GM20431 (cell line): ENCODE results near the gene ITGB3.
"Not testable (repeated sequence)": the region's sequence is repeated elsewhere in the genome, so short reads cannot be mapped to it uniquely, and the experiment has no call there.

Source experiments
- in situ Hi-C: fragments of 300-500 bp; cut with MseI, MboI; formaldehyde crosslinking; loops from one replicate; pipeline ENCODE4 v1.15.0; 2020; ENCODE audit warnings: low sequenced_read_pairs; ENCODE audit not compliant: unreplicated experiment

ITGB3 gene

DNA sequence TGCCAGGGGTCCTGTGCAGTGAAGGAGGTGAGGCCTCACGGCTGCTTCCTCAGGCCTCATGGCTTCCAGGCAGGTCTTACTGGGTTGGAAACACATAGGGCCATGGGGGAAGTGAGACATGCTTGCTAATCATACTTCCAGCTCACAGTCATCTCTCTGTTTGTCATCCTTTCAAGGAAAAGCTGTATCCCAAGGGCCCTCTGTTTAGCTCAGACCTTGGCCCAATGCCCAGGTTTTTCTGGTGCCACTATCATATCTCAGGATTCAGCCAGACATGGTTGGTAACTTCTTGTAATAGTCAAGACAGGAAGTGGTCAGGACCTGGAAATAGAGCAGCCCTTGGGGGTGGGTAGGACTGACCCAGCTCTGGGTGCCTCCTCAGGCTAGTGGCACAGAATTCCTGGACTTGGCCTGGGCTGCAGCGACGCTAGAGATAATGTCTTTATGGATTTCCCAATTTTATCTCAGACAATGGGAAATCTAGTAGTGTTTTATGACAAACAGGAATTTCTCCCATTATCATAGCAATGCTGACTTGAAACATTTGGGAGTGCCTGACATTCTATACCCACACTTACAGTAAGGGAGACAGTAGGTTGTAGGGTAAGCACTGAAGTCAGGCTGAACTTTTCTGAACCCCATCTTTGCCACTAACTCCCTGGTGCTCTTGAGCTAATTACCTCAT, 13.5 kb upstream of the ITGB3 start:
- in situ Hi-C loops = loop anchor here (25.0 kb wide), 1 partner anchor 372 kb away; no protein-coding TSS in a partner anchor

DNA sequence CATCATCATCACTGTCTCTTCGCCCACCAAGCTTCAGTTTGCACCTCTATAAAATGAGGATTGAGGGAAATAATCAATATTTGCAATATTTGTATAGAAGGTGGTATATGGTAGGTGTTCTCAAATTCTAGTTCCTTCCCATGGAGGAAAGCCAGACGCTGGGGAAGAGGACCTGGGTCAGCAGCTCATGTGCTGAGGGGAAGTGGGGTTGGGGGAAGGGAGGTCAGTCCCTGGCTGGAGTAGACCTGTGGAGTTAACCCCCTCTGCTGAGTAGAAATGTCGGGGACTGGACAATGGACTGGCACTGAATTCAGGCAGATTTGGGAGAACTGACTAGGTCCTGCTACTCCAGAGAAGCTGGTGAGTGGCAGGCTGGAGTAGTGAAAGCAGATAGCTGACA, 12.8 kb upstream of the ITGB3 start:
- in situ Hi-C loops = loop anchor here (25.0 kb wide), 1 partner anchor 371 kb away; no protein-coding TSS in a partner anchor

DNA sequence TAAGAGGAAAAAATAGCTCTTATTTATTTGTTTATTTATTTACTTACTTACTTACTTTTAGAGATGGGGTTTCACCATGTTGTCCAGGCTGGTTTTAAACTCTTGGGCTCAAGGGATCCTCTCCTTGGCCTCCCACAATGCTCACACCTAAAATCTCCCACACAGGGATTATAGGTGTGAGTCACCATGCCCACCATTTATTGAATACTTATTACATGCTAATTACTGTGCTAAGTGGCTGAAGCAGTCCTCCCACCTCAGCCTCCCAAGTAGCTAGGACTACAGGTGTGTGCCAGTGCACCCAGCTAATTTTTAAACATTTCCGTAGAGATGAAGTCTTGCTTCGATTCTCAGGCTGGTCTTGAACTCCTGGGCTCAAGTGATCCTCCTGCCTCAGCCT, 11.0 kb upstream of the ITGB3 start:
- in situ Hi-C loops = loop anchor here (25.0 kb wide), 1 partner anchor 370 kb away; no protein-coding TSS in a partner anchor

GRCh38 chr17:47243737-47244598, 9.7 kb upstream of the ITGB3 start:
- in situ Hi-C loops = loop anchor here (25.0 kb wide), 1 partner anchor 368 kb away; no protein-coding TSS in a partner anchor

GRCh38 chr17:47244697-47245096, 8.9 kb upstream of the ITGB3 start:
- in situ Hi-C loops = loop anchor here (25.0 kb wide), 1 partner anchor 368 kb away; no protein-coding TSS in a partner anchor

- in situ Hi-C loops = loop anchor here (25.0 kb wide), 1 partner anchor 366 kb away; no protein-coding TSS in a partner anchor
These were observed 7.5 kb upstream of the ITGB3 start for GRCh38 chr17:47246120-47246519.

DNA sequence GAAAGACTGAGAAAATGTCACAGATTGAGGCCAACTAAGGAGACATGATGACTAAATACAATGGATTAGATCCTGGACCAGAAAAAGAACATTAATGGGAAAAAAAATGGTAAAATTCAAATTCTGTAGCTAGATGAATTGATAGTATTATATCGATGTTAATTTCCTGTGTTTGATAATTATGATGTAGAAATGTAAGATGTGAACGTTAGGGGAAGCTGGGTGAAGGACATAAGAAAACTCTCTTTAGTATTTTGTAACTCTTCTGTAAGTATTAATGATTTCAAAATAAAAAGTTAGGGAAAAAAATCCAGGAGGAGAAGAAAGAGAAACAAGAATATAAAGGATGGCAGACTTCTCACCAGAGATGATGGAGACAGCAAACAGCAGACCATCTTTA, 2.8 kb upstream of the ITGB3 start:
- in situ Hi-C loops = no loop called here

GRCh38 chr17:47251421-47251940, 2.1 kb upstream of the ITGB3 start:
- in situ Hi-C loops = no loop called here

DNA sequence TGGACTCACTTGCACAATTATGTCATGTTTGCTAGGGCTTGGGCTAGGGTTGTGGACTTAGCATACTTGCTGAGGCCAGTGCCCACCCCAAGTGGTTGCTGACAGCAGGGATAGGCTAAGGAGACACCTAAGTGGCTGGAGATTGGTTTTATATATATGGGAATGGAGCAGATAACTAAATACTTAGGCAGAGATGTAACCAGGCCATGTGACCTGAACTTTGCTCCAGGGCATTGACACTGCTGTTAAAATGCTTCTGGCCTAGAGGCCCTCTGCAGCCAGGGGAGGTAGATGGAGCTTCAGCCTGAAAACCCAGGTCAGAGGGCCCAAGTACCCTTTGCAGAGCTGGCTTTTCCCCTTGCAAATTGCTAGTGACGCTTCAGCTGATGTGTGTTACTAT, 1.4 kb upstream of the ITGB3 start:
- in situ Hi-C loops = no loop called here

- in situ Hi-C loops = no loop called here
These were observed 688 bp upstream of the ITGB3 start for GRCh38 chr17:47252766-47253512.

DNA sequence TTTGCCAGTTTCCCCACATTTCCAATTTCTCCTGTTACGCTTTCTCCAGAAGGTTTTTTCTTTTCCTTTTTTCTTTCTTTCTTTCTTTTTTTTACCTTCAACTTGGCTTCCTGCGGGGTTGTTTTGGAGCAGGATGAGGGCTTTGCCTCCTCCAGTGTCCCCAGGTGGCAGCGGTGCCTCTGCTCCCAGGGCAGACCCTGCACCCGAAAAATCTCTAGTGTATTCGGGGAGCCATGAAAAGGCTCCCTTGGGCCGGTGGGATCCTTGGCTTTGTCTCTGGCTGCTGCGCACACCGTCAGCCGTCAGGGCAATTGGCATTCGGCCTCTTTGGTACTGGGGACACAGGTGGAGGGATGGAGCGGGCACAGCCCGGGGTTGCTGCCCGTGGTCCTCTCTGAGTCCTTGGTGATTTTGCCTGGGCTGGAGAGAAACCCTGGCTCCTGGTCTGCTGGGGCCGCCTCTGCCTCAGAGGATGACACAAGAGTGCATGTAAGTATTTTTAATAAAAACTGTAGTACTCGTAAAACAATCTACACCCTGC, 846 bp downstream of the ITGB3 start:
- in situ Hi-C loops = no loop called here

DNA sequence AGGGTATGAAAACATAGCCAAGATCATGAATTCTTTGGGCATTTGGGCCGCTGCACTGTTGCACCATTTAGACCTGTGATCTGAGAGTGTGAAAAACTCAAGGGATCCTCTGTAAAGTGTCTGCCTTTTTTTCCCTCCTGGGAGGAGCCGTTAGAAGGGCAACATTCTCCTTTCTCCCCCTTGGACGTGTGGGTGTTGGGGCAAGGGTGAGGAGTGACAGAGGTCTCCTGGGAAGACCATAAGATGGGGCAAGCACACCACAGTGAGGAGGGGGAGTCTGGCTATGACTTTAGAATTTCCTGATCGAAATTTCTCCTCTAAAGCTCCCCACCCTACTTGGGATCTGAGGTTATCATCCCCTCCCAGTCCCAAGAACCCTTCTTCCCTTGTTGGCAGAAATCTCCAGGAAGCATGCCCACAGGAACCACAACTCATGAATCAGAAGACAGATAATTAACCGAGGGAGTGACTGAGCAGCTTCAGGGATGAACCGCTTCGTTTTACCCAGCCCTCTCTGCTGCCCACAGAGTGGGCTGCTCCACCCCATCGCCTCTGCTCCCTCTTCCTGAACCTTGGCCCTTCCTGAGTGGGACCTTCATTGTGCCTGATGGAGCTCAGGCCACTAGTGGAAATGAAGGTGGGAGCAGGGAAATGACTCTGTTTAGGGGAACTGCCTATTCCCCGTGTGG, 4.2 kb downstream of the ITGB3 start:
- in situ Hi-C loops = no loop called here

GRCh38 chr17:47262586-47262985, 9.0 kb downstream of the ITGB3 start:
- in situ Hi-C loops = no loop called here

GRCh38 chr17:47264166-47264565, 10.5 kb downstream of the ITGB3 start:
- in situ Hi-C loops = no loop called here

DNA sequence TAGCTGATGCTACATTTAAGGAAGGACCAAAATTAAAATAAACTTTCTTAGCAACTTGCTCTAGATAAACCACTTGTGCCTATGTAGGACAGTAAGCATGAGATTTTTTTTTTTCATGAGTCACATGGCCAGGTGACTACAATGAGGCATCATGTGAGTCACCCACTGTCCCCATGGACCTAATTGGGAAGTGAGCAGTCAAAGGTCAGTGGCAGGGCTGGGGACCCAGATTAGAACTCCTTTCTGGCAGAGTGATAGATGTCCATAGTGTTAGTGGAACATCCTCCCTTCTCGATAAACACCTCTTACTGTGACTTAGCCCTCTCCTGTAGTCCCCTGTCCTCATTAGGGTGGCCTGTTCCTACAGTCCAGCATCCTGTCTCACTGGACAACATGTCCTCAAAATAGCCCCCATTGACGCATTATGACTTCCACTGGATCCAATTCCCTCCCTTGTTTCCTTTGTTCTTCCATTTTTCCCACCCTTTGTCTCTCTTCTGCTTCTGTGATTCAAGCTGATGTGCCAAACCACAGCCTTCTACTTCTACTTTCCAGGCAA, 12.4 kb downstream of the ITGB3 start:
- in situ Hi-C loops = no loop called here

- in situ Hi-C loops = no loop called here
These were observed 13.2 kb downstream of the ITGB3 start for GRCh38 chr17:47266782-47267181.

DNA sequence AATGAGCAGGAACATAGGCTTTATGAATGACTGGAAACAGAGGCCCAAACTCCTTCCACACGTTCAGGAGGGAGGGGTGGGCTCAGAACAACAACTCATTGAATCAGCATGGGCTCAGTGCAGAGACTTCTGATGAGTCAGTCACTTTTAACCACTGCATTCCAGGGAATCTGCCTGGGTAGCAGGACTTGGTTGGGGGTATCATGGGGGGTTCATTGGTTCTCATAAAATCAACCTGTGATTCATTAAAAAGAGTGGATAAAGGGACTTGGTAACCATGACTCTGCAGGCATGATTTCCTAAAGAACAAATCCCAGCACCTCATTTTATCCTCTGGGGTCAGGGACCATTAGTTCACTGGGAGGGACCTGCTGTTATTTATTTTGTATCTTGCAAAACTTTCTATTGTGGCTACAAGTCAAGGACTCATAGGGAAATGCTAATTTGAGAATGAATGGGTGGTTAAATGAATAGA, 13.8 kb downstream of the ITGB3 start:
- in situ Hi-C loops = no loop called here

GRCh38 chr17:47268964-47269363, 15.3 kb downstream of the ITGB3 start:
- in situ Hi-C loops = not testable (repeated sequence)
